SU-DHL-6 (cell line): Measurements from ENCODE around the gene DOCK6.

Experiments used
- EZH2phosphoT487 ChIP-seq: fragments of 200-600 bp; sonication (generic), shearing (Covaris generic); conservative IDR thresholded peaks from 2 replicates; pipeline ENCODE4 v1.6.1; 2018; ENCODE audit warnings: mild to moderate bottlenecking, antibody characterized with exemption, low read length, moderate library complexity, mixed read lengths
- TF ChIP-seq, protein P1 (sequence below): fragments of 200-600 bp; sonication (generic); IDR thresholded peaks from one replicate; pipeline ENCODE4 v1.5.1; 2017; ENCODE audit warnings: antibody characterized with exemption, mild to moderate bottlenecking, low read length, moderate library complexity; ENCODE audit not compliant: insufficient read depth, poor library complexity, severe bottlenecking

GRCh38 chr19:11166281-11167142 is 95.8 kb downstream of the DOCK6 start:
- TF ChIP-seq, protein P1, sequence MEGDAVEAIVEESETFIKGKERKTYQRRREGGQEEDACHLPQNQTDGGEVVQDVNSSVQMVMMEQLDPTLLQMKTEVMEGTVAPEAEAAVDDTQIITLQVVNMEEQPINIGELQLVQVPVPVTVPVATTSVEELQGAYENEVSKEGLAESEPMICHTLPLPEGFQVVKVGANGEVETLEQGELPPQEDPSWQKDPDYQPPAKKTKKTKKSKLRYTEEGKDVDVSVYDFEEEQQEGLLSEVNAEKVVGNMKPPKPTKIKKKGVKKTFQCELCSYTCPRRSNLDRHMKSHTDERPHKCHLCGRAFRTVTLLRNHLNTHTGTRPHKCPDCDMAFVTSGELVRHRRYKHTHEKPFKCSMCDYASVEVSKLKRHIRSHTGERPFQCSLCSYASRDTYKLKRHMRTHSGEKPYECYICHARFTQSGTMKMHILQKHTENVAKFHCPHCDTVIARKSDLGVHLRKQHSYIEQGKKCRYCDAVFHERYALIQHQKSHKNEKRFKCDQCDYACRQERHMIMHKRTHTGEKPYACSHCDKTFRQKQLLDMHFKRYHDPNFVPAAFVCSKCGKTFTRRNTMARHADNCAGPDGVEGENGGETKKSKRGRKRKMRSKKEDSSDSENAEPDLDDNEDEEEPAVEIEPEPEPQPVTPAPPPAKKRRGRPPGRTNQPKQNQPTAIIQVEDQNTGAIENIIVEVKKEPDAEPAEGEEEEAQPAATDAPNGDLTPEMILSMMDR = no peak
- TF ChIP-seq EZH2phosphoT487 = no peak
